Measurements from ENCODE around the gene PAPSS1.
"Not testable (repeated sequence)": the region's sequence is repeated elsewhere in the genome, so short reads cannot be mapped to it uniquely, and the experiment has no call there.

PAPSS1 gene

DNA sequence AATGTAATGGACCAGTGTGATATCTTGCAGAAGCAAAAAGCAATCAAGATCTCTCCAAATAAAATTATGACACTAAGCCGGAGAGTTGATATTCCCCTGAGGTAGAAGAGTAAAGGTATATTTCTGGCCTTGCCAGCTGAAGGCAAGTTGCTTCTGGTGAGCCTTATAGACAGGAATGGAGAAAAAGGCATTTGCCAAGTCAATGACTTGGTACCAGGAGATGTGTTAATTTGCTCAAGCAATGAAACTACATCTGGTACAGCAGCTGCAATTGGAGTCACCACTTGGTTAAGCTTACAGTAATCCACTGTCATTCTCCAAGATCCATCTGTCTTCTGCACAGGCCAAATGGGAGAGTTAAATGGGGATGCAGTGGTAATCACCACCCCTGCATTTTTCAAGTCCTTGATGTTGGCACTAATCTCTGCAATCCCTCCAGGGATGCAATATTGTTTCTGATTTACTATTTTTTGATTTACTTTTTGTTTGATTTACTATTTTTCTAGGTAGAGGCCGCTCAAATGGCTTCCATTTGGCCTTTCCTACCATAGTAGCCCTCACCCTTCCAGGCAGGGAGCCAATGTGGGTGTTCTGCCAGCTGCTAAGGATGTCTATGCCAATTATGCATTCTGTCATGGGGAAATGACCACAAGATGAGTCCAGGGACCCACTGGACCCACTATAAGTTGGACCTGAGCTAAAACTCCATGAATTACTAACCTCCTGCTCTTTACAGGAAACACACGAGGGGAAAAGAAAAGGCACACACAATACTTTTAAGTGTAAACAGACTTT, 6.3 kb upstream of the PAPSS1 start:
- not testable (repeated sequence) for DNase-seq (ENCODE audit: low read depth, low spot score)

DNA sequence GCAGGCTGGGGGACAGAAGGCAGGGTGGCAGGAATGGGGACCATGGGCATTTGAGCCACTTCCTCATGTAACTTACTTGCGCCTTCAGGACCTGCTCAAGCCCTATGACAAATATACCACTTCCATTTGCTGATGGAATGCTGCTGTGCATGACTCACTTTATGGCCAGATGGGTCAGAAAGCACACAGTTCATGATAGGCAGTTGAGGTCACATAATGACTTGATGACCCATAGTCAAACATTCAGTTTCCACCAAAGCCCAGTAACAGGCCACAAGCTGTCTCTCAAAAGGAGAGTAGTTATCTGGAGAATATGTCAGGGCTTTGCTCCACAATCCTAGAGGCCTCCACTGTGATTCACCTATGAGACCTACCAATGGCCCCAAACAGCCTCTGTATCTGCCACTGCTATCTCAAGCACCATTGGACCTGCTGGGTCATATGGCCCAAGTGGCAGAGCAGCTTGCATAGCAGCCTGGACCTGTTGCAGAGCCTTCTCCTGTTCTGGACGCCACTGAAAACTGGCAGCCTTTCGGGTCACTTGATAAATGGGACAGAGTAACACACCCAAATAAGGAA, 5.3 kb upstream of the PAPSS1 start:
- DNase-seq (ENCODE audit: low read depth, low spot score) = no peak

DNA sequence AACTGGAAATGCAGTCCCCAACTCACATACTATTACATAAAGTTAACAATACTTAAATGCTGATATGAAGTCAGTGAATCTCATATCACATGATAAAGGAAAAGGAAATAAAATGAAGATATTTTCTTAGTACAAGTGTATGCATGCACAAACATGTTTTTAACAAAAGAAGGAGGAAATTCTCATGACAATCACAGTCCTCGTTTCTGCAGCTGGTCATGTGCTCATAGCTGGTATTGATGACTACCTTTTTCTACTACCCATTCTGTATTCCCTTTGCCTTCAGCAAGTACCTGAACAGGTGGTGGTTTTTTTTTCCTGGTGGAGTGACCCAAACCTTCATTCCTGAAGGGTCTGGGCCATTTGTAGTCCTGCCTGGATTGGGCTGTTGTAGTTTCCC, 3.3 kb upstream of the PAPSS1 start:
- DNase-seq (ENCODE audit: low read depth, low spot score) = not testable (repeated sequence)

DNA sequence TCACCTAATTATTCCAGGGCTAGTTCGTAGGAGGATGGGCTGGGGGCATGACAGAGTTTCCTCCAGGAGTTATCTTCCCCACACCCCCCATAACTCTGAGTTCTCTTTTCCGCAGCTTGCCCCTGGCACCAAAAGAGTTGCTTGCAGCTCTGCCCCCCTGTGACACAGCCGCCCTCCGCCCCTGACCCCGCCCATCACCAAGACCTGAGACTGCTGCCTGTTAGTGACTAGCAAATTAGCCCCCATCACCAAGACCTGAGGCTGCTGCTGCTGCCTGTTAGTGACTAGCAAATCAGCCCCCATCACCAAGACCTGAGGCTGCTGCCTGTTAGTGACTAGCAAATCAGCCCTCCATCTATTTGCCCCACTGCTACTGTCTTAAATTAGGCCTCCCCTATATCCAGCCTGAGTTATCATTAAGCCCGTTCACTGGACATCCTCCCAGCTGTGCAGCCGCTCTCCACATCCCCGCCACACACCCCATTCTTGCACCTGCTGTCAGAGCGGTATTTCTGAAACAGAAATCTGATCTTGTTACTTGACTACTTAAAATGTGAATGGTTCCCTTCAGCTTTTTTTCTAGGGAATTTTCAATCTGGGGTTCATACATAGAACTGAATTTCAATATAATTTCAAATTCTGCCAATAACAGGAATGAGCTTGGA, 1.5 kb upstream of the PAPSS1 start:
- no peak for DNase-seq (ENCODE audit: low read depth, low spot score)

DNA sequence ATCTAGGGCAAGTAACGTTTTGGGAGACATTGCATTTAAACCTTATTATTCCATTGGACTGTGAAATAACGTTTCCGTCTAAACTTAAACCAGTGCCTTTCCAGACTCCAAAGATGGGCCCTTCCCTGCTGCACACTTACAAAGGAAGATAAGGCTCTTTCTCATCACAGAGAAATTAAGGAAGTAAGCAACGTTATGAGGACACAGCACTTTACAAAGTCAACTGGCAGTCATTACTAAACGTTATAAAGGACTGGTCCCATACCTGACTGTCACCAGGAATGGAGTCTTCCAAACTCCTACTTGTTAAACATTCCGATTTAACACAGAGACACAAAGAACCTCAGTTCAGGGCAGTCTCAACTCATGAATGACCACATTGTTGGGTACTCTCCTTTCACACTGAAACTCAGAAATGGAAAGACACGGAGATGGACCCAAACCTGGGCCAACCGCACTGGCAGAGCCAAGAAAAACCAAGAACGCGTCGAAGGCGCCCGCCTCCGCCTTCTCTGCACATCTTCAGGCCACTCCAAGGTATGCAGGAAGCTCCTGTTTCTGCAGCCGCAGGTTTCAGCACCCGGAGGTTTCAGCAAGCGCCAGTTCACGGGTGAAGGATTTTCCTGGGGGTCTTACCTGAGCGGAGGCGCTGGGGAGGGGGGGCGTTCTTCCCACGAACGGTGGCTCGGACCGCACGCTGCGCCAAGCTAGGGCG, 670 bp downstream of the PAPSS1 start:
- DNase-seq (ENCODE audit: low read depth, low spot score) = no peak

DNA sequence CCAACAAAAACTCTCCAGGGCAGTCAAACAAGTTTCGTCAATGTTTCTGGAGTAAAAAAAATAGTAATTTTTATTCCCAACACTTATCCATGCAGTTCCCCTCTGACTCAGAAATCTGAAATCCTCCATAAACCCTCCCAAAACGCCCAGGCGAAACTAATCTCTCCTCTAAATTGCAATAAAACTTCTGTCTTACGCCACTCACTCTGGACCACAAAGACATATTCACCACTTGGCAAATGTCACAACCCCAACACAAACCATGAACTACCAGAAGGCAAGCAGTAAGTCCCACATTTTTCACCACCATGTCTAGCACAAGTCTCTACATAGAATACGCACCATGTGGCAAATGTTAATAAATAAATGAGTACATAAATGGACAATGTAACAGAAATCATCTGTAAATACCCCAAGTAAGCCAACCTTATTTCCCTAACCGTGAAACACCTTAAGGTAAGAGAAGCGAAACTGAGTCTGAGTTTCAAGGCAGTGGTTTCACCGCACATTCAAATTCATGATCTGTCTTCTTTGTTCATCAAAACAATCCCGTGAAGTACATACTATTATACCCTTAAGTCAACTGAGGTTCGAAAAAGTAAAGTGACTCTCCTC, 1.6 kb downstream of the PAPSS1 start:
- no peak for DNase-seq (ENCODE audit: low read depth, low spot score)

DNA sequence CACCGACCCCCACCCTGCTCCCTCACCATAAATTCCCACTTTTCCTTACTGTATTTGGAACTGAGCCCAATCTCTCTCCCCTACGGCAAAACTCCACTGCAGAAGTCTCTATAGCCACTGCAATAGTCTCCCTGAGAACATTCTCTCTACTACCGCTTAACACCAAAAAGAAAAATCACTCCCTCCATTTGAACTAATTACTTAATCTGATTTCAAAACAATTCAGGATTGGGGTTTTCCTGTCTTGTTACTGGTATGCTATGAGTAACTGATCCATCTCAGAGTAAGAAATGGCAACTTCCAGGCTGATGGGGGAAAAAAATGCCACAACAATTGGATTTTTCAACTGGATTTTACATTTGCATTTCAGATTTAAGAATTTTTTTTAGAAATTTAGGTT, 5.8 kb downstream of the PAPSS1 start:
- no peak for DNase-seq (ENCODE audit: low read depth, low spot score)

DNA sequence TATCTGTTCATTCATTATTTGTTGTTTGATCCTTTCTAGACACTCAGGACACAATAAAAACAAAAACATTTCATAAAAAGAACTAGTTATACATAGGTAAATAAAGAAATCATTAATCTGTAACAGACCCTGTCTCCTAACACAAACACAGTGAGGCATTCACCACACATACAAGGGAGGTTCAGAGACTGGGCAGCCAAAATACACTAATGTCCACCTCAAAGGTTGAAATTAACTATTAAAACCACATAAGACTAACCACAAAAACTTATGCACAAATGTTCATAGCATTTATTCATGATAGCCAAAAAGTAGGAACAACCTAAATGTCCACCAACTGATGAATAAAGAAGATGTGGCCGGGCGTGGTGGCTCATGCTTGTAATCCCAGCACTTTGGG, 7.8 kb downstream of the PAPSS1 start:
- DNase-seq (ENCODE audit: low read depth, low spot score) = no peak

DNA sequence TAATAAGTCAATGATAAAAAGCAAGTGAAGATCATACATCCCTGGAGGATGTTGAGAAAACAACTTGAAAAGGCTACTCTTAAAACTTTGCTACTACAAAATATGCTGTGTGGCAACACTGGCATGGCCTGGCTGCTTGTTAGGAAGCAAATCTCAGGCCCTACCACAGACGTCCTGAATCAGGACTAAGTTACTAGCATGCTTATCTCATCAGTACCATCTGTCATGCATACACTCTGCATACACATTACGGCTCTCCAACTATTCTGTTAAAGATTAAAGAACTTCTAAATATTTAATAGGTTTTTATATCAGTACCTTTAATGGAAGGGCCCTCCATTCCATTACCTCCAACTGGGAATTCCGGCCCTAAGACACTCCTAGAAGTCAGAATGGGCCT, 8.2 kb downstream of the PAPSS1 start:
- DNase-seq (ENCODE audit: low read depth, low spot score) = no peak

DNA sequence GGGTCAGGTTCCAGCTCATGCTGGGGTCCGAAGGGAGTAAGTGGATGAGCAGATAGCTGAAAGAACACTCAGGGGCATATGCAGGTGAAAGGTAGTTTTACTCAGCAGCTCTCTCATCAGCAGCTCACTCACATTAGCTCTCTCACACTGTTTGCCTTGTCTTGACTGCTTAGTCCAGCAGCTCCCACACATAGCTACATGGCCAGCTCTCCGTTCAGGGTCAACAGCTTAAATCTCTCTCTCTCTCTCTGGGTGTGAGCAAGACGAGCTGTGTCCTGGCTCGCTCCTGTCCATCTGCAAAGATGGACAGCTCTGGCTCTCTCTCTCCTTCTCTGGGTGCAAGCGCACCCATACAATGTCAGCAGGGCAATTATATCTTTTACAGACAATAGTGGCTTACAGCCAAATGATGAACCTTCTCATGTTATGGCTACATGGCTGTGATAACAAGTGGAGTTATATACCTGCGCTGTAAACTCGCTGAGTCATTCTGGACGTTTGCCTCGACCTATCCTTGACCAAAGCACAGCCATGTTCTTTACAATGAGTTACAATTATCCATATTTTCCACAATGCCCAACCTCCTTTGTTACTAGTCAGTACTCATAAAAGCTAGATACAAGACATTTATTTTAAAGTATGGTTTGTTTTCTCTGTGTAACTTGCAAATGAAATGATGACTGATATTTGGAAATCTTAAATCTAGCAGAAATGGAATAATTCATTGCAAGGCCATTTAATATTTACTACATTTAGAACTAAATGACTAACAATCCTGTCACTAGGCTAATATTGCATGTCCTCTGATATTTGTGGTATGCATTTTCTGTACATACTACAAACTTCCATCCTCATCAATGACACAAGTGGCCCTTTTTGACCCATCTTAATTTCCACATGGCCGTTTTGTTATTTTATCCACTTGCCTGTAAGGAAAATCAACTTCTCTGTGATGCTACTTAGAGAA, 9.3 kb downstream of the PAPSS1 start:
- no peak for DNase-seq (ENCODE audit: low read depth, low spot score)

DNA sequence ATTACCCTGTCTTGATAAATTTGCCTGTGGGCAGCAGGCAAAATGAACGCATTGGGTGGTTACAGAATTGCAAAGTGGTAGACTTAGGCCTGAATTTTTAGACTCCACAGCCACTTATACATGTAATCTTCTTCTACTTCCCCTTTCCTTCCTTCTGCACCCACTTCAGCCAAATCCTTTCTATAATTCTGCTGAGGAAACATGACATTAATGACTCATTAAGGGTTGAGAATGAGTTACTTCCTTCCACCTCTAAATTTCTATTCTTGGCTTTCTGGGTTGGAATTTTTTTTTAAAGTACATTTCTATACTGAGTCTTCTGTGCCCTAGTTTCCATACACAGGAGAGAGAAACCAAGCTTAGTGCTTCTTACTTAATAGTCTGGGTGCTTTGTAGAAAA, 10.1 kb downstream of the PAPSS1 start:
- DNase-seq (ENCODE audit: low read depth, low spot score) = no peak

DNA sequence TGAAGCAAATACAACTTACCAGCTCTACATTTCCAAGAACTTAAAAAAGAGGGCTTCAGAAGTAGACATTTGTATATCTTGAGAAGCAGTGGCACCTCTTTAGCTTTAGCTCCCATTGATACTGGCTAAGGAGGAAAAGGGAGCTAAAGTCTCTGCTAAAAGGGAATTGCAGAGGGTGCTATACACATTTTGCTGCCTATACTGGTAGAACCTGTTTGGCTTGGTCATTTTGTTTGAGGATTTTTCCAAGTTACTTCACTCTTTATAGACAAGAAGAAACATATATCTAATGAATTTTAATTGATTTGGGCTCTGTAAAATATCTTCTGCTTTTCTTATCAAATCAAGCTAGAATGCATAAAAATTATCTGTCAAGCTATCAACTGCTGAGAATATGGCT, 11.8 kb downstream of the PAPSS1 start:
- no peak for DNase-seq (ENCODE audit: low read depth, low spot score)

DNA sequence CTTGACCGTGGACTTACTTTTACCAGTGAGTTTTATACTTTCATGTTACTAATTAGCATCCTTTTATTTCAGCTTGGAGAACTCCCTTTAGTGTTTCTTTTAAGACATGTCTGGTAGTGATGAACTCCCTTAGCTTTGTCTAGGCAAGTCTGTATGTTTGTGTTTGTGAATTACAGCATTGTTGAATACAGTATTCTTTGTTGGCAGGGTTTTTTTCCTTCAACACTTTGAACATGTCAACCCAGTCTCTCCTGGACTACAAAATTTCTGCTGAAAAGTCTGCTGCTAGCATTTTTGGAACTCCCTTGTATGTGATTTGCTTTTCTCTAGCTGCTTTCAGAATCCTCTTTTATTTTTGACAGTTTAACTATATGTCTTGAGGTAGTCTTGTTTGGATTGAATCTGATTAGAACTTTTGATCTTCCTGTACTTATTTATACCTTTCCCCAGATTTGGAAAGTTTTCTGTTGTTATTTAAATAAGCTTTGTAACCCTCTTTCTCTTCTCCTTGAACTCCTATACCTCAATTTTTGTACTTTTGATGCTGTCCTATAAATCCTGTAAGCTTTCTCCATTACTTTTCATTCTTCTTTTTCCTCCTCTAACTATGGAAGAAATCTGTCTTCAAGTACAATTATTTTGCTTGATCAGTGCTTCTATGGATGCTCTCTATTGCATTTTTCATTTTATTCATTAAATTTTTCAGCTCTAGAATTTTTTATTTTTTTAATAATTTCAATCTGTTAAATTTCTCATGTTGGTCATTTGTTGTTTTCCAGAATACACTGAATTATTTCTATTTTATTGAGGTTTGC, 14.1 kb downstream of the PAPSS1 start:
- DNase-seq (ENCODE audit: low read depth, low spot score) = no peak

DNA sequence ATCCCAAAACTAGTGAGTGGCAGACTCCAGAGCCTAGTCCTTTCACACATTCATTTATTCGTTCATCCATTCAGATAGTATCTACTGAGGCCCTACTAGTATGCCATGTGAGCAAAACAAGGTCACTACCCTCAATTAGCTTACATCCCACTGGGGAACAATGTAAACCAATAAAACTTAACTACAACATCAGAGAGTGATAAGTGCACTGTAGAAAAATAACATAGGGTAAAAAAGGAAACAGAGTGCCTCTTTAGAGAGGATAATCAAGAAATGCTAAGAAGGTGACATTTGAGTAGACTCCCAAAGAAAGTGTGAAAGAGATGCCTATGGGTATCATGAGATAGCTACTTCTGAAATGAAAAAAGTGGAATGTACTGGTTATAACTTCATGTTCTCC, 18.5 kb downstream of the PAPSS1 start:
- DNase-seq (ENCODE audit: low read depth, low spot score) = no peak

DNA sequence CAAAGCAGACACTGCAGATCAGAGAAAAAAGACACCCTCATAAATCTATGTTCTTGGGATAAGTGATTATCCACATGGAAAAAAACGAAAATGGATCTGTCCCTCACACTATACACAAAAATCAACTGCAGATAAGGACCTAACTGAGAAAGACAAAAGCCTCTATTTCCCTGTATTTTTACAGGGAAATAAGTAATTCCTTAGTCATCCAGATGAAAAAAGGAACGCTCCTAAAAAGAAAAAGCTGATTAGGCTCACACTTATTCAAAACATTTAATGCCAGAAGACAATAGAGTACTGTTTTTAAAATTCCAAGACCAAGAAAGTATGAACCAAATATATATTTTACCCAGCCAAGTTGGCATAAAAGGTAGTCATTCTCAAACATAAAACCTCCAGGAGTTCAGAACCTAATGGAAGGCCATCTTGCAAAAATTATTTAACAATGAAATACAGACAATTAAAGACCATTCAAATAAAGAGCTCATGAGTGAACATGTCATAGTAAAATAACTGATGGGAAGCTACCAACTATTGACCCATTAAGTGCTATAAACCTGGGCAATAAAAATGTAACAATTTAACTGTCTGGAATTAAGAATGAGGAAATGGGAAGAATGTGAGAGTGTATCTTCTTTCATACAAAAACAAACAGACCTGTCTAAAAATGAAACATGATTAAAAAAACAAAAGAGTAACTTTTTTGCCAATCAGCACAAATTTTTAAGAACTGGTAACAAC, 20.4 kb downstream of the PAPSS1 start:
- no peak for DNase-seq (ENCODE audit: low read depth, low spot score)

DNA sequence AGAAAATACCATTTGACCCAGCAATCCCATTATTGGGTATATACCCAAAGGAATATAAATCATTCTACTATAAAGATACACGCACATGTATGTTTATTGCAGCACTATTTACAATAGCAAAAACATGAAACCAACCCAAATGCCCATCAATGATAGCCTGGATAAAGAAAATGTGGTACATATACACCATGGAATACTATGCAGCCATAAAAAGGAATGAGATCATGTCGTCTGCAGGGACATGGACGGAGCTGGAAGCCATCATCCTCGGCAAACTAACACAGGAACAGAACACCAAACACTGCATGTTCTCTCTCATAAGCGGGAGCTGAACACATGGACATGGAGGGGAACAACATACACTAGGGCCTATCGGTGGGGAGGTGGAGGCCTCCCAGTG, 23.8 kb downstream of the PAPSS1 start:
- DNase-seq (ENCODE audit: low read depth, low spot score) = not testable (repeated sequence)

DNA sequence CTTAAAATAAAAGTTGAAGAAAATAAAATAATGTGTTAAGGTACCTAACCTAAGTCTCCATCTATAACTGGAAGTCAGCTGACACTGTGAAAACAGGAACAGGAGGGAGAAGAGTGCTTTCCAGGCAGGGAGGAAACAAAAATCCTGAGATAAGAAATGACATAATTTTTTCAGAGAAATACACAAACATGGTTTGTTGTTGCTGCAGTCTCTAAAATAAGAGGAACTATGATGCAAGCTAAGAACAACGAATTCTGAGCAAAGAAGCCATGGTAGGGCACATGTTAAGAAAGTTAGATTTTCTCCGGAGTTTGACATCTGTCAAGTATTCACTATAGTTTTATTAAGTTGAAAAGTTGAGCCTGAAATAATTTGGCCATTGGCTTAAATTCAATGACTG, 26.9 kb downstream of the PAPSS1 start:
- DNase-seq (ENCODE audit: low read depth, low spot score) = no peak

DNA sequence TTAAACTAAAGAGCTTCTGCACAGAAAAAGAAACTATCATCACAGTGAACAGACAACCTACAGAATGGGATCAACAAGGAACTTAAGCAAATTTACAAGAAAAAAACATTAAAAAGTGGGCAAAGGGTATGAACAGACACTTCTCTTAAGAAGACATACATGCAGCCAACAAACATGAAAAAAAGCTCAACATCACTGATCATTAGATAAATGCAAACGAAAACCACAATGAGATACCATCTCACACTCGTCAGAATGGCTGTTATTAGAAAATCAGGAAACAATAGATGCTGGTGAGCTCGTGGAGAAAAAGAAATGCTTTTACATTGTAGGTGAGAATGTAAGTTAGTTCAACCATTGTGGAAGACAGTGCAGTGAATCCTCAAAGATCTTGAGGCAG, 27.8 kb downstream of the PAPSS1 start:
- DNase-seq (ENCODE audit: low read depth, low spot score) = no peak

DNA sequence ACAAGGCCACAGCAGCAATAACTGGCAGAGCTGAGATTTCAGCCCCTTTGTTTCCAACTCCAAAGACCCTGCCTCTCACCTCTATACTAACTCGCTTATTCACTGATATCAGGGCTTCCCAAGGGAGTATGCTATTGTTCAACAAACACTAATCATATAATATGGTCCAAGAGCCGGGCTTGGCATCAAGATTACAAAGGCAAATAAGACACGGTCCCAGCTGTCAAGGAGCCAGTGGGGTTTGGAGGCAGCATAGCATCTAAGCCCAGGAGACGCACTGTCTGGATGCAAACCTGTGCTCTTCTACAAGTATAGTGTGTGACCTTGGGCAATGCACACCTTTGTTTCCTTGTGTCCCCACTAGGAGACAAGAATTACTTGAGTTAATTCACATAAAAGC, 28.7 kb downstream of the PAPSS1 start:
- no peak for DNase-seq (ENCODE audit: low read depth, low spot score)

Measured in smooth muscle cell of the brain vasculature (primary cell).